GM12878 (cell line): Measurements from ENCODE around the gene TRANK1. TPM values are rescaled to one million over a fixed set of nuclear protein-coding genes. Genes with fewer than 3 reads are reported as not detected.

Experiments
- ATAC-seq: fragments of 200-7000 bp; cut with Tn5 transposase; 3 replicates; pipeline ENCODE4 v1.9.1; 2020; ENCODE audit warnings: mild to moderate bottlenecking, moderate library complexity
- BruUV-seq: library from RNA; stranded (reverse); fragments of 400-500 nt; replicated peaks from 2 replicates; lab custom pipeline; 2021; lab: Mats Ljungman, UMichigan
- CTCF ChIA-PET: fragments of 300-600 bp; sonication (Branson Sonifier 250); formaldehyde crosslinking; extraction: SDS; loops from one replicate; lab custom pipeline; 2021; ENCODE audit warnings: inconsistent platforms; lab: Yijun Ruan, JAX
- POLR2A ChIA-PET: fragments of 350-600 bp; formaldehyde crosslinking; extraction: SDS; loops from one replicate; lab custom pipeline; 2021; ENCODE audit warnings: inconsistent platforms; lab: Charles Lee
- RAD21 ChIA-PET: fragments of 300-600 bp; sonication (Branson Sonifier 250); formaldehyde crosslinking; loops from one replicate; lab custom pipeline; 2023; ENCODE audit warnings: antibody characterized with exemption; ENCODE audit not compliant: unreplicated experiment; lab: Charles Lee
- SMC1A ChIA-PET: fragments of 300-600 bp; sonication (Branson Sonifier 250); formaldehyde crosslinking; loops from one replicate; lab custom pipeline; 2023; ENCODE audit not compliant: unreplicated experiment, uncharacterized antibody; lab: Charles Lee
- DNase-seq: peaks from one replicate; pipeline ENCODE4 v3.0.0-alpha.2; 2011; ENCODE audit warnings: low read depth, low spot score
- FAIRE-seq: peaks from 3 replicates; lab custom pipeline; 2011; peaks lifted over from hg19 to GRCh38; lab: Jason Lieb, UNC
- H2AFZ ChIP-seq: 2 replicates; pipeline ENCODE4 v1.6.0; 2011; ENCODE audit warnings: low read depth, low read length, control low read depth; ENCODE audit not compliant: control insufficient read depth
- H3K27ac ChIP-seq: 2 replicates; pipeline ENCODE4 v1.5.1; 2011; ENCODE audit warnings: control low read depth; ENCODE audit not compliant: control insufficient read depth, insufficient read depth
- H3K27me3 ChIP-seq, 2 experiments: replicated peaks in 1 of 2; 2 replicates each; pipeline versions ENCODE4 v1.6.0 to v1.6.1; 2011; ENCODE audit warnings: low read length in 1 of 2; ENCODE audit not compliant: control insufficient read depth in 2 of 2, insufficient read depth in 2 of 2
- H3K36me3 ChIP-seq, 2 experiments: 2 replicates each; pipeline ENCODE4 v1.5.1; 2011; ENCODE audit warnings: low read length in 1 of 2; ENCODE audit not compliant: control insufficient read depth in 2 of 2, insufficient read depth in 2 of 2
- H3K4me1 ChIP-seq: 2 replicates; pipeline ENCODE4 v1.6.1; 2011; ENCODE audit warnings: mild to moderate bottlenecking, low read length, moderate library complexity, mixed read lengths; ENCODE audit not compliant: control insufficient read depth, insufficient read depth
- H3K4me2 ChIP-seq: 2 replicates; pipeline ENCODE4 v1.6.0; 2011; ENCODE audit warnings: control low read depth; ENCODE audit not compliant: control insufficient read depth, insufficient read depth
- H3K4me3 ChIP-seq: fragments of 200-600 bp; sonication (generic); 2 replicates; pipeline ENCODE4 v1.5.1; 2016
- H3K79me2 ChIP-seq: 2 replicates; pipeline ENCODE4 v1.6.0; 2011; ENCODE audit warnings: low read length; ENCODE audit not compliant: control insufficient read depth, insufficient read depth
- H3K9ac ChIP-seq: 2 replicates; pipeline ENCODE4 v1.8.0; 2011; ENCODE audit warnings: low read length, control low read depth, mixed read lengths; ENCODE audit not compliant: control insufficient read depth, insufficient read depth
- H3K9me3 ChIP-seq: replicated peaks from 3 replicates; pipeline ENCODE4 v1.5.1; 2011; ENCODE audit warnings: mild to moderate bottlenecking, low read length; ENCODE audit not compliant: control insufficient read depth, insufficient read depth
- H4K20me1 ChIP-seq: 2 replicates; pipeline ENCODE4 v1.6.0; 2011; ENCODE audit not compliant: control insufficient read depth, insufficient read depth
- RUNX3 ChIP-seq: IDR thresholded peaks from 2 replicates; pipeline ENCODE4 v1.6.1; 2012; ENCODE audit warnings: low read length, inconsistent platforms
- WGBS: methylation state at CpG from one replicate; pipeline ENCODE4 v1.1.6; 2016; ENCODE audit warnings: low lambda C conversion rate; ENCODE audit not compliant: insufficient replicate concordance, insufficient coverage; ENCODE audit errors: missing lambda C conversion rate; 5-methylcytosine and 5-hydroxymethylcytosine counted together
- in situ Hi-C: fragments of 300-500 bp; cut with MboI; formaldehyde crosslinking; loops from 9 replicates; pipeline ENCODE4 v1.14.3; 2018; ENCODE audit warnings: mixed read lengths
- intact Hi-C: fragments of 100-400 bp; cut with micrococcal nuclease; formaldehyde crosslinking; loops from one replicate; pipeline ENCODE4 v1.14.2; 2022; ENCODE audit not compliant: unreplicated experiment
- polyA plus RNA-seq, 11 experiments: library from polyadenylated mRNA; depleted of rRNA in 4 of 11; unstranded in 6 of 11; stranded (reverse) in 5 of 11; fragments of >200 nt; fragmentation: Nextera tagmentation in 4 of 11; fragmentation: Illumina TruSeq in 1 of 11; extraction: Ambion mirVana in 4 of 11; extraction: Trizol in 1 of 11; gene quantifications; 1 replicate in 1 of 11; 2 replicates in 10 of 11; pipeline versions ENCODE4 v1.2.1 to v1.2.3, GENCODE V29; 2011 to 2016; ENCODE audit warnings: inconsistent platforms in 2 of 11, missing spikeins in 2 of 11, low read depth in 1 of 11
- total RNA-seq, 4 experiments: library from RNA; depleted of rRNA in 3 of 4; stranded (reverse); fragments of >200 nt in 3 of 4; fragmentation: Illumina TruSeq in 1 of 4; extraction: Trizol in 1 of 4; gene quantifications; 2 replicates each; pipeline versions ENCODE4 v1.2.1 to v1.2.3, GENCODE V29; 2013 to 2021
- TF ChIP-seq, protein P1 (sequence below): fragments of 450-650 bp; conservative IDR thresholded peaks from 2 replicates; pipeline ENCODE4 v1.6.1; 2017; ENCODE audit warnings: mild to moderate bottlenecking, moderate library complexity

The TRANK1 gene
- total and polyA plus RNA-seq, 10 of the 15 experiments (the other 5 are each of a cell fraction or from before 2014, with no cell fraction given): 0.46 to 8.8 (median 1.1) TPM

DNA sequence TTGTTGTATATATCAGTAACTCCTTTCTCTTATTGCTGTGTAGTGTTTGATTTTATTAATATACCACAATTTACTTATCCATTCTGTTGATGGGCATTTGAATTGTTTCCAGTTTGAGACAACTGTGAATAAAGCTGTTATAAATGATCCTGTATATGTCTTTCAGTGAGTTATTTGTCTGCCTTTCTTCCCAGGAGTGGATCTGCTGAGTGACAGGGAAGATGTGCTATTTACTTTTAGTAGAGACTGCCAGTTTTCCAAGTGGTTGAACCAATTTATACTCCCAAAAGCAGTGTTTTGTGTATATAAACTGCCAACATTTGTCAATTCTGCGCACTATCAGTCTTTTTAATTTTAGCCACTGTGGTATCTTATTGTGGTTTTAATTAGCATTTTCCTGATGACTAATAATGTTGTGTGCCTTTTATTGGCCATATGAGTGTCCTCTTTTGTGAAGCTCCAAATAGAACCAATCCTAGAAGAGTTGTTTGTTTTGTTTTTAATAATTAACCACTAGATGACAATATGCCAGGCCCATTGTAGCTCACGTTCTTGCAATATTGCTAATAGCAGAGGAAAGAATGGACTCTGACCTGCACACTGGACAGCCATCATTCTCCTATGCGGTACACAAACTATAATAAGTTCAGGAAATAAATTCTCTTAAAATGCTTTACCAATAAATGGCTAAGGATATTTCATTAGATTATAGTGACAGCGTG lies 25.3 kb downstream of the TRANK1 start:
- intact Hi-C loops: no loop called here
- no peak overlapping the region for H3K27ac ChIP-seq
- no peak overlapping the region for H2AFZ ChIP-seq
- H3K36me3 ChIP-seq: no peaks in the 10 kb centered on the region
- BruUV-seq: no TSS peak
- H3K9ac ChIP-seq: no peak overlapping the region
- ChIA-PET POLR2A (no interaction called here), CTCF (interaction anchor here (0.7 to 3.2 kb wide), 3 partner anchors 10 to 104 kb away, joined by 3 to 14 read pairs (median 3); no protein-coding TSS in a partner anchor), RAD21 (interaction anchor here (1.0 kb wide), 1 partner anchor 43 kb away, joined by 3 read pairs; no protein-coding TSS in a partner anchor), SMC1A (interaction anchor here (0.7 to 1.3 kb wide), 5 partner anchors 12 to 179 kb away, joined by 3 to 4 read pairs (median 3); partner anchors contain the start of genes EPM2AIP1 and MLH1)
- H3K4me2 ChIP-seq: no peak overlapping the region
- H3K4me1 ChIP-seq: peaks cover 8% of the 10 kb centered on the region
- H3K9me3 ChIP-seq: peaks cover 16% of the 10 kb centered on the region
- no peaks in the 10 kb centered on the region for H4K20me1 ChIP-seq
- in situ Hi-C loops: no loop called here
- no peaks in the 10 kb centered on the region for H3K79me2 ChIP-seq
- no peak for ATAC-seq
- no peaks in the 10 kb centered on the region for H3K27me3 ChIP-seq
- no peak for FAIRE-seq
- 97% methylated on average over 4 of the region's 4 CpGs for WGBS
- TF ChIP-seq, protein P1, sequence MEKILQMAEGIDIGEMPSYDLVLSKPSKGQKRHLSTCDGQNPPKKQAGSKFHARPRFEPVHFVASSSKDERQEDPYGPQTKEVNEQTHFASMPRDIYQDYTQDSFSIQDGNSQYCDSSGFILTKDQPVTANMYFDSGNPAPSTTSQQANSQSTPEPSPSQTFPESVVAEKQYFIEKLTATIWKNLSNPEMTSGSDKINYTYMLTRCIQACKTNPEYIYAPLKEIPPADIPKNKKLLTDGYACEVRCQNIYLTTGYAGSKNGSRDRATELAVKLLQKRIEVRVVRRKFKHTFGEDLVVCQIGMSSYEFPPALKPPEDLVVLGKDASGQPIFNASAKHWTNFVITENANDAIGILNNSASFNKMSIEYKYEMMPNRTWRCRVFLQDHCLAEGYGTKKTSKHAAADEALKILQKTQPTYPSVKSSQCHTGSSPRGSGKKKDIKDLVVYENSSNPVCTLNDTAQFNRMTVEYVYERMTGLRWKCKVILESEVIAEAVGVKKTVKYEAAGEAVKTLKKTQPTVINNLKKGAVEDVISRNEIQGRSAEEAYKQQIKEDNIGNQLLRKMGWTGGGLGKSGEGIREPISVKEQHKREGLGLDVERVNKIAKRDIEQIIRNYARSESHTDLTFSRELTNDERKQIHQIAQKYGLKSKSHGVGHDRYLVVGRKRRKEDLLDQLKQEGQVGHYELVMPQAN: no peak
- 0 out of 2 replicates have a peak, but pooled peaks have one; percentile 8 for TF ChIP-seq RUNX3
- H3K4me3 ChIP-seq: no peak overlapping the region
- no peak for DNase-seq
